M059J (cell line): ENCODE measurements around the gene SLC35F4. TPM values are rescaled to one million over a fixed set of nuclear protein-coding genes. Genes with fewer than 3 reads are reported as not detected.
"Not testable (repeated sequence)": the region's sequence is repeated elsewhere in the genome, so short reads cannot be mapped to it uniquely, and the experiment has no call there.

Experiments used
- DNase-seq: peaks from one replicate; pipeline ENCODE4 v3.0.0-alpha.2; 2012; ENCODE audit warnings: low read depth
- total RNA-seq: library from RNA; depleted of rRNA; stranded (reverse); fragments of >200 nt; shearing (Covaris generic); gene quantifications from 2 replicates; pipeline ENCODE4 v1.2.3, GENCODE V29; 2014; rRNA removed

Gene SLC35F4
- not detected in 2 replicates for total RNA-seq

DNA sequence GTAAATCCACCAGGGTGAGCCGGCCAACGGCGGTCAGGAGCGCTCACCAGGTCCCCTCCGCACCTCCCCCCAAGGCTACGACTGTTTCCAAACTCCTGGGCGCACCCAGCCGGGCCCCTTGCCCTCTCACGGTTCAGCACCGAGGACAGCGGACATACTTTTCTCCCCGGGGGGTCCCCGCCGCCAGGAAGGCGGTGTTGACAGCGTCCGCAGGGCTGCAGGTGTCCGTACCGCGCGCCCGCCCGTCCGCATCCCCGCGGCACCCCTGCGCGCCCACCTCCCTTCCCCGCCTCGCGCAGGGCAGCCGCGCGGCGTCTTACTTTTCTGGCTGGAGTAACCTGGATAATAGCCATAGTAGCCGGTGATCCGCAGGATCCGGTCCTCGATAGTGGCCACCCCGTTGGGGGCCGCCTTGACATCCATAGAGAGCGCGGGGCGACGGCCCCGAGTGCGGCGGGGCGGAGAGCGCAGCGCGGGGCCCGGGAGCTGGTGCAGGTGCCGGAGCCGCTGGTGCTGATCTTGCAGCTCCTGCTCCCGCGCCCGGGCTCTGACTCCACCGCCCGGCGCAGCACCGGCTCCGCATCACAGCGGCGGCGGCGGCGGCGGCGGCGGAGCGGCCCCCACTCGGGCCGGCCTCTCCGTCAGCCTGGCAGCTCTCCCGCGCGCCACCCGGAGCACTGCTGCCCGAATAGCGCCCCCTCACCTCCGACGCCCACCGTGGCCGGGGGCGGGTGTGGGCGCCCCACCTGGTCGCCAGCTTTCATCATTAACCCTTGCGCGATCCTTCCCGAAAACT, at the start of gene SLC35F4:
SLC35F4 (minus strand) TSS at position 690 of the 796 bp plus-strand sequence.
- DNase-seq: peak; percentile 5

DNA sequence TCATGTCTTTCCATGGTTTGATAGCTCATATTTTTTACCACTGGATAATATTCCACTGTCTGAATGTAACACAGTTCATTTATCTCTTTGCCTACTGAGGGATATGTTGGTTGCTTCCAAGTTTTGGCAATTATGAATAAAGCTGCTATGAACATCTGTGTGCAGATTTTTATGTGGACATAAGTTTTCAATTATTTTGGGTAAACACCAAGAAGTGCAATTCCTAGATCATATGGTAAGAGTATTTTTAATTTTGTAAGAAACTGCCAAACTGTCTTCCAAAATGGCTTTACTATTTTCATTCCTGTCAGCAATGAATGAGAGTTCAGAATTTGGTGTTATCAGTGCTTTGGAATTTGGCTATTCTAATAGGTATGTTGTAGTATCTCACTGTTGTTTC, 43.7 kb upstream of the SLC35F4 start:
- no peak for DNase-seq

DNA sequence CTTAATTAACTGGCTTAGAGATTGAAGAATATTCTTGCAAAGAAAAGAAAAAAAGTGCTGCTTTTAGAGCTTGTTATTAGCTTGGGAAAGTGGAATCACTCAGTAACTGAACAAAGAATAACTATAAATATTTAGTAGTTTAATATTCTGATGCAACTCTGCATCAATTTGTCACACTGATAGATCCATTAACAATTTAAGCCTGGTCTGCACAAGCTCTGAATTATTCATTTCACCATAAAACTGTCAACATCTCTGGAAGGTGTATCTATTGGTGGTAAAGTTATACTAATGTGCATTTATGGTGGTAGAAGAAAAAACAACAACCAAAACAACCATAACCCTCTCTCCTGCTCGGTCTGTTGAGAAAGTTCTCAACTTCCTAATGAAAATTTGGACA, 38.1 kb upstream of the SLC35F4 start:
- DNase-seq: no peak

DNA sequence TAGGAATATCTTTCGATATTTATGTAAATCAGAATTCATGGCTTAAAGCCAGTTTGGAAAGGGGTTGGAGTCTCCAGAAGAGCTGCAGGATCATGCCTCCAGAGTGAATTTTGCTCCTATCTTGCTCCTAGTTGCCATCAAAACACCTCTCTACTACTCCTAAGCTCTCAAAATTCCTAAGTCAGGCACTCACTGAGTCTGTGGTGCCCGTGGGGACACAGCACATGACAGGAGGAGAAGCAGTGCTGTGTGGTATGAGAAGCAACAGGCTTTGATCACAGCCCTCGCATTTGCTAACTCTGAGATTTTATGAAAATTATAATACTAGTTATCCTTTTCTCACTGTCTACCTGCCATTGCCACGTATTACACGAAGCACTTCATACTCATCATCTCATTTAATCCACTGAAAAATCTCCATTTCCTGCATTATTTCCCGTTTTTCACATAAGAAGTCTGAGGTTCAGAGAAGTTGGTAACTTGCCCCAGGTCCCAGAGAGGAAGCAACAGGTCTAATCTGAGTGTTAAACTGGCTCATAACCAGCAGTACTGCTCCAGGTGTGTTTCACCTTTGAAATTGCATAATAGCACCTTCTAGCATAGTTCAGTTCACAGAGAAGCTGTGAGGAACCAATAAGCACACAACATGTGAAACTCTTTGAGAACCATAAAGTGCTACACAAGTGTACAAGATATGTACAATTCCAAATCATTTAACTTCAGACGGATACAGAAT, 33.1 kb upstream of the SLC35F4 start:
- no peak for DNase-seq

- no peak for DNase-seq
These were observed 31.4 kb upstream of the SLC35F4 start for GRCh38 chr14:57897144-57897748.

- DNase-seq: peak; percentile 62
These were observed 23.4 kb upstream of the SLC35F4 start for GRCh38 chr14:57889245-57889644.

DNA sequence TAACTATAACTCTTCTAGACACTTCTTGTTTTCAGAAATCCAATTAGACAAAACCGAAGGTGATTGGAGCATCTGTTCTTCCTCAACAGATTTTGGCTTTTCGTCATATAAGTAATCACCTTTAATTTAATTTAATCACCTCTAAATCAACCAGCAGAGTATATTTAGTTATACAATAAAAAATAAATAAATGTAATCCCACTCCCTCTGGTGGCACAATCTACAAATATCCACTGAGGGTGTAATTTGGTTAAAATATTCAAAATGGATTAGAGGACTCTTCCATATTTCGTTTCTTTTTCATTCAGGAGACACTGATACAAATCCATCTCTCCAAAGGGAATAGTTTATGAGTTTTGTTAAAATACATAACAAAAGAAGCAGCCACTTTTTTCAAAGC, 18.3 kb upstream of the SLC35F4 start:
- DNase-seq: no peak

DNA sequence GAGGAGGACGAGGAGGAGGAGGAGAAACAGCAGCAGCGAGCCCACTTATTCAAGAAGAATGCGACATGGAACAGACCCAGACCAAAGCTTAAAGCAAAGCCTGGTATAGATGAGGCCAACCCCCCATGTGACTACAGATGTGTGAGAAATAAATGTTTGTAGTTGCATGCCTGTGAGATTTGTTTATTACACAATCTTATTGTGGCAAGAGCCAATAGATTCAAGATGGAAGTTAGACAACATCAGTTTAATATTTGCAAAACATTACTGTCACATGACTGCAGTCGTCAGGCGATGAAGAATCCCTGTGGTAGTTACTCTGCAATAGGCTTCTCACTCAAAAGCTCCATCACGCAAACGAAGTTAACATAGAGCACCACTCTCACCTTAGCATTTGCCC, 17.2 kb upstream of the SLC35F4 start:
- no peak for DNase-seq

- no peak for DNase-seq
These were observed 13.6 kb upstream of the SLC35F4 start for GRCh38 chr14:57879516-57879915.

DNA sequence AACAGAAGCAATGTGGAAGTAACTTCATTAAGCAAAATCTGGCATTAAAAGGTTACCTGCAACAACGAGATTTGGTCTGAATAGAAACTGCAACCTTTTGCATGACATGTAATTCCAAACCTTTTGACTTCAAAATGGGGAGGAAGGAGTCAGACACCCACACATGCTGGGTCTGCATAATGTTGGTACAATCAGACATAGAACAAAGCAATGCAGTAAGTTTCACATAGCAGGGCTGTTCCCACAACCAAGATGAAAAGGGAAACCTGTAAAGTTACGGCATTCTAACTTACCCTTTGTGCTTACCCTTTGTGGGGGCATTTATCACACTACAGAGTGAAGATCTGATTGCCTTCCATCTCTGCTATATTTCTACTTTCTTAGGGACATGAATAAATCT, 10.1 kb upstream of the SLC35F4 start:
- no peak for DNase-seq

GRCh38 chr14:57875296-57875695, 9.4 kb upstream of the SLC35F4 start:
- DNase-seq: no peak

GRCh38 chr14:57871459-57872080, 5.7 kb upstream of the SLC35F4 start:
- peak; percentile 59 for DNase-seq

- DNase-seq: no peak
These were observed 5.0 kb upstream of the SLC35F4 start for GRCh38 chr14:57870686-57871457.

DNA sequence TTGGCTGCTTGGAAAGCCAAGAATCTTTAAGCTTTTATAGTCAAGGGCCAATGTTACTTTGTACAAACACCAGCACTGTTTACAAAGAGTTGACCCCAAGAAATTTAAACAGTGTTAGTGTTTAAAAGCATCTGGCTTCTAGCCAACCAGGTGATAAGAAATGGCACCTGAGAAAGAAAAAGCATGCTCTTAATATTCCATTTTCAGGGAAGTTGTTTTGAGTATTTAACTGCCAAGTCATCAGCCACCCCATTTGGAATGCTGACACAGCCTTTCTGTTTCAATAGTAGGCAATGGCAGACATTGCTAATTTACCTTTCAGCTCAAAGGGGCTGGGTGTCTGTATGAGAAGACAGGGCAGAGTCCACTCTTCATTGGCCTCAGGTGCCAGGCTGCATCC, 3.7 kb upstream of the SLC35F4 start:
- DNase-seq: no peak

- DNase-seq: no peak
These were observed 360 bp upstream of the SLC35F4 start for GRCh38 chr14:57866199-57866705.

- DNase-seq: no peak
These were observed 858 bp downstream of the SLC35F4 start for GRCh38 chr14:57865066-57865402.

GRCh38 chr14:57864659-57865058, 1.2 kb downstream of the SLC35F4 start:
- no peak for DNase-seq

DNA sequence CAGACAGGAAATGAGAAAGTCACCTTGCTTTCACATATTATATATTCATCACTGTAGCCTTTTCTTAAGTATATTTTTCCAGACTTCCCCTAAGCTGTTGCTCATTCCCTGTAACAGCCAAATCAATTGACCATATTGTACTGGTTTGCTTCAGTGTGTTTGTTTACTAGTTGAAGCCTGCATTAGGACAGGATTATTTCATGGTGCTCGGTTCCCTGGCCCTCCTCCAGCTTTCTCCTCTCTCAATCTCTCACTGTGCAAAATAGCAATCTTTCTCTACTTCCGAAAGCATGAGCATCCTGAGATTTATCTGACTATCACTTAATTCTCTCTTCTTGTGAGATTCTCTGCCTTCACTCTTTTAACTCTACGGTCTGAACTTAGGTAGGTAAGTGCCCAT, 2.4 kb downstream of the SLC35F4 start:
- DNase-seq: no peak

GRCh38 chr14:57855666-57856065, 10.2 kb downstream of the SLC35F4 start:
- DNase-seq: not testable (repeated sequence)

GRCh38 chr14:57854571-57854970, 11.3 kb downstream of the SLC35F4 start:
- no peak for DNase-seq

DNA sequence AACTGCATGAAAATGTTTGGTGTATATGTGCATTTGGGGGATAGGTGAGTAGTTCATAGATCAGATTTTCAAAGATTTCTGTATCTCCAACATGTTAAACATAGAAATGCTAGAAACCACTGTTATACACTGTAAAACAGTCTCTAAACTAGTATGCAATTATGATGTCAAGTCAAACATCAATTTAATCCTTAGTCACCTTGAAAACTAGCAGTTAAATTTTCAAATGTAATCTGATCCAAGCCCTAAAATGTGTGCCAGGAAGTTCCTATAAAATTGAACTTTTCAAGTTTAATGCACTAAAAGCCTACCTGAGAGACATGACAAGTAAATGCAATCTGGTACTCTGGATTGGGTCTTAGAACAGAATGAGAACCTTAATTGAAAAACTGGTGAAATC, 14.5 kb downstream of the SLC35F4 start:
- no peak for DNase-seq
